ENCODE measurements around the gene IL33. TPM values are rescaled to one million over a fixed set of nuclear protein-coding genes. Genes with fewer than 3 reads are reported as not detected.

IL33 gene
- total and polyA plus RNA-seq, 2 donors (not counting 1 experiment from before 2014, with no cell fraction given), result not detected

DNA sequence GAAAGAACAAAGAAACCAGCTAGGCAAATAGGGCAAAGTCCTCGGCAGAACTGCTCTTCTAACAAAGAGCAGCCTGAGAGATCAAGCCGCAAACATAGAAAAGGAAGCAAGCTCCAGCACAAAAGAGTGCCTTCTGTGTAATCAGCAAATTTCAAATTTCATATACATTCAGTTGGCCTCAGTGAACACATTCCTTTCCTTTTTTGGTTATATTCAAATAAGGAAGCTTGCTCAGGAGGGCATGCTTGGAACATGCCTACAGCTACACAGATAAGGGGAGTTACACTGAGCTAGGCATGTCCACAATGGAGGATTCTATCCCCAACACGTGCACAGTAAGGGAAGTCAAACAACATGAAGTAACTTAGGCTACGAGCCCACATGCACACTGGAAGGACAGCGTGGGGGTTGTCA, 23.4 kb downstream of the IL33 start:
- no peak overlapping the region for H3K9ac ChIP-seq (ENCODE audit: low read length)
- no peak overlapping the region for H3K4me3 Mint-ChIP-seq
- ATAC-seq (ENCODE audit: low read depth) (no peak), DNase-seq (no peak)
- no peaks in the 10 kb centered on the region for H3K36me3 ChIP-seq (replicated peaks in 1 of 2; ENCODE audit: control extremely low read depth in 1 of 2, control insufficient read depth in 1 of 2, extremely low read depth in 1 of 2, insufficient read depth in 2 of 2, low read length in 1 of 2)
- CTCF ChIA-PET, result no interaction called here
- H3K9me3 ChIP-seq (ENCODE audit: control extremely low read depth in 1 of 3, control insufficient read depth in 2 of 3, insufficient read depth in 1 of 3, low read length in 2 of 3), result no peaks in the 10 kb centered on the region
- POLR2A ChIA-PET, result no interaction called here
- no peak overlapping the region for H2AFZ ChIP-seq (ENCODE audit: insufficient read depth, low read depth, low read length, poor library complexity, severe bottlenecking)
- H3K27ac ChIP-seq (ENCODE audit: low read length in 2 of 2), result no peak overlapping the region
- H3K4me1 ChIP-seq (ENCODE audit: control insufficient read depth in 2 of 2, insufficient read depth in 2 of 2, low read length in 2 of 2), result no peaks in the 10 kb centered on the region
- WGBS (ENCODE audit: insufficient coverage), result 91% methylated on average over 4 of the region's 5 CpGs
- peaks cover 0 to 2% (median 0%) of the 10 kb centered on the region in 4 experiments for H3K27me3 ChIP-seq (replicated peaks in 1 of 4; ENCODE audit: control extremely low read depth in 1 of 4, control insufficient read depth in 3 of 4, insufficient read depth in 4 of 4, low read length in 3 of 4)
- no peaks in the 10 kb centered on the region for H3K4me1 Mint-ChIP-seq
- peaks cover 24% of the 10 kb centered on the region for H3K27me3 Mint-ChIP-seq
- H3K79me2 ChIP-seq (ENCODE audit: control insufficient read depth, insufficient read depth, low read length), result no peaks in the 10 kb centered on the region
- TF ChIP-seq EZH2 (IDR thresholded peaks at IDR 0.05; ENCODE audit: borderline replicate concordance, insufficient read depth, low read depth, low read length, poor library complexity, severe bottlenecking), result no peak
- TF ChIP-seq, protein P1, sequence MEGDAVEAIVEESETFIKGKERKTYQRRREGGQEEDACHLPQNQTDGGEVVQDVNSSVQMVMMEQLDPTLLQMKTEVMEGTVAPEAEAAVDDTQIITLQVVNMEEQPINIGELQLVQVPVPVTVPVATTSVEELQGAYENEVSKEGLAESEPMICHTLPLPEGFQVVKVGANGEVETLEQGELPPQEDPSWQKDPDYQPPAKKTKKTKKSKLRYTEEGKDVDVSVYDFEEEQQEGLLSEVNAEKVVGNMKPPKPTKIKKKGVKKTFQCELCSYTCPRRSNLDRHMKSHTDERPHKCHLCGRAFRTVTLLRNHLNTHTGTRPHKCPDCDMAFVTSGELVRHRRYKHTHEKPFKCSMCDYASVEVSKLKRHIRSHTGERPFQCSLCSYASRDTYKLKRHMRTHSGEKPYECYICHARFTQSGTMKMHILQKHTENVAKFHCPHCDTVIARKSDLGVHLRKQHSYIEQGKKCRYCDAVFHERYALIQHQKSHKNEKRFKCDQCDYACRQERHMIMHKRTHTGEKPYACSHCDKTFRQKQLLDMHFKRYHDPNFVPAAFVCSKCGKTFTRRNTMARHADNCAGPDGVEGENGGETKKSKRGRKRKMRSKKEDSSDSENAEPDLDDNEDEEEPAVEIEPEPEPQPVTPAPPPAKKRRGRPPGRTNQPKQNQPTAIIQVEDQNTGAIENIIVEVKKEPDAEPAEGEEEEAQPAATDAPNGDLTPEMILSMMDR (IDR thresholded peaks at IDR 0.05), result no peak
- no peaks in the 10 kb centered on the region for H4K20me1 ChIP-seq (ENCODE audit: control insufficient read depth, insufficient read depth, low read length, poor library complexity, severe bottlenecking)
- no peak overlapping the region for H3K4me3 ChIP-seq (ENCODE audit: control extremely low read depth in 1 of 5, extremely low read depth in 1 of 5, insufficient read depth in 1 of 5, low read depth in 2 of 5, low read length in 4 of 5)
- no peak overlapping the region for H3K27ac Mint-ChIP-seq
- intact Hi-C loops (cut with micrococcal nuclease), result no loop called here
- no peak overlapping the region for H3K4me2 ChIP-seq (replicated peaks; ENCODE audit: low read depth, low read length, poor library complexity, severe bottlenecking)
- no peaks in the 10 kb centered on the region for H3K9me3 Mint-ChIP-seq (ENCODE audit: insufficient read depth)

DNA sequence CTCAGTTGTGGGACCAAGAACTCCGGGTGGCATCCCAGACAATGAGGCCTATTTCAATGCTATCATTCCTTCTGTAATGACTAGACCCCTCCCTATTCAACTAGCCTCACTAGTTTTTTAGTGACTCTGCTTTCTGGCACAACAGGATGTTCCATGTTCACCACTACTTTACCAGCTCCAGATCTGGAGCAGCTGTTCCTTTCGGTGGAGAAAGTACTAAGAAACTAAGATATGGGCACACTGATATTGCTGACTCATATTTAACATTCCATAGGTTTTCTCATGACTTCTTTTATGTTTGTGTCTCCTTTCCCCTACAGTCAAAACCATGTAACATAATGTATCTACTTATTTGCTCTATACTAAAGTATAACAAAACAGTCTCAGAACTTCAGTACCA, 24.1 kb downstream of the IL33 start:
- H3K4me1 Mint-ChIP-seq, result no peaks in the 10 kb centered on the region
- no peak overlapping the region for H3K27ac Mint-ChIP-seq
- H3K27ac ChIP-seq (ENCODE audit: low read length in 2 of 2), result no peak overlapping the region
- H3K36me3 ChIP-seq (replicated peaks in 1 of 2; ENCODE audit: control extremely low read depth in 1 of 2, control insufficient read depth in 1 of 2, extremely low read depth in 1 of 2, insufficient read depth in 2 of 2, low read length in 1 of 2), result no peaks in the 10 kb centered on the region
- no peaks in the 10 kb centered on the region for H3K27me3 ChIP-seq (replicated peaks in 1 of 4; ENCODE audit: control extremely low read depth in 1 of 4, control insufficient read depth in 3 of 4, insufficient read depth in 4 of 4, low read length in 3 of 4)
- no peaks in the 10 kb centered on the region for H3K79me2 ChIP-seq (ENCODE audit: control insufficient read depth, insufficient read depth, low read length)
- ChIA-PET CTCF (no interaction called here), POLR2A (no interaction called here)
- H3K4me3 ChIP-seq (ENCODE audit: control extremely low read depth in 1 of 5, extremely low read depth in 1 of 5, insufficient read depth in 1 of 5, low read depth in 2 of 5, low read length in 4 of 5), result no peak overlapping the region
- H3K4me1 ChIP-seq (ENCODE audit: control insufficient read depth in 2 of 2, insufficient read depth in 2 of 2, low read length in 2 of 2), result no peaks in the 10 kb centered on the region
- H4K20me1 ChIP-seq (ENCODE audit: control insufficient read depth, insufficient read depth, low read length, poor library complexity, severe bottlenecking), result no peaks in the 10 kb centered on the region
- no peak overlapping the region for H3K4me2 ChIP-seq (replicated peaks; ENCODE audit: low read depth, low read length, poor library complexity, severe bottlenecking)
- H3K9me3 ChIP-seq (ENCODE audit: control extremely low read depth in 1 of 3, control insufficient read depth in 2 of 3, insufficient read depth in 1 of 3, low read length in 2 of 3), result no peaks in the 10 kb centered on the region
- peaks cover 30% of the 10 kb centered on the region for H3K27me3 Mint-ChIP-seq
- no peak for ATAC-seq (ENCODE audit: low read depth)
- no peak overlapping the region for H2AFZ ChIP-seq (ENCODE audit: insufficient read depth, low read depth, low read length, poor library complexity, severe bottlenecking)
- TF ChIP-seq, protein P1 (IDR thresholded peaks at IDR 0.05), result no peak
- no peak for TF ChIP-seq EZH2 (IDR thresholded peaks at IDR 0.05; ENCODE audit: borderline replicate concordance, insufficient read depth, low read depth, low read length, poor library complexity, severe bottlenecking)
- no peak overlapping the region for H3K9ac ChIP-seq (ENCODE audit: low read length)
- no peaks in the 10 kb centered on the region for H3K9me3 Mint-ChIP-seq (ENCODE audit: insufficient read depth)
- WGBS (ENCODE audit: insufficient coverage), result 100% methylated on average over 1 of the region's 2 CpGs
- H3K4me3 Mint-ChIP-seq, result no peak overlapping the region
- intact Hi-C loops (cut with micrococcal nuclease), result no loop called here
- DNase-seq, result no peak

Measured in B cell (primary cell).